Neural progenitor cell (in vitro differentiated cells): ENCODE data around the gene IL6ST.

Experiments
- EZH2phosphoT487 ChIP-seq: fragments of 200-600 bp; sonication (generic); IDR thresholded peaks from 2 replicates; pipeline ENCODE4 v1.6.1; 2017; ENCODE audit warnings: antibody characterized with exemption
- TF ChIP-seq, protein P1 (sequence below): fragments of 200-600 bp; sonication (generic); IDR thresholded peaks from 2 replicates; pipeline ENCODE4 v1.5.1; 2017; ENCODE audit warnings: antibody characterized with exemption, mild to moderate bottlenecking

DNA sequence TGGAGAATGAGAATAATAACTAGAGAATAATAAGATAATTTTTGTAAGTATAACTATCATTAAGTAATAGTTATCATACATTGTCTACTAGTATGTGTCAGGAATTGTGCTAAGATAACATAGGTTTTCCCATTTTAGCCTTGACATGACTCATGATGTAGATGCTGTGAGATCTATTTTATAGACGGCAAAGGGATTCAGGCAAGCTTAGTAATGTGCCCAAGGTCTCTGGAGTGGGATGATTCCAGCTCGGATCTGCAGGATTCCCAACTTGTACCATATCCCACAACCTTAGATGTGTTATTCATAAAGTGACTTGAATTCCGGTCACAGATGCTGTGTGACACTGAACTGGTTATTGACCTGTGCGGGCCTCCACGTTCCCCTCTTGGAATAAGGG is 92.1 kb downstream of the IL6ST start:
- TF ChIP-seq, protein P1, sequence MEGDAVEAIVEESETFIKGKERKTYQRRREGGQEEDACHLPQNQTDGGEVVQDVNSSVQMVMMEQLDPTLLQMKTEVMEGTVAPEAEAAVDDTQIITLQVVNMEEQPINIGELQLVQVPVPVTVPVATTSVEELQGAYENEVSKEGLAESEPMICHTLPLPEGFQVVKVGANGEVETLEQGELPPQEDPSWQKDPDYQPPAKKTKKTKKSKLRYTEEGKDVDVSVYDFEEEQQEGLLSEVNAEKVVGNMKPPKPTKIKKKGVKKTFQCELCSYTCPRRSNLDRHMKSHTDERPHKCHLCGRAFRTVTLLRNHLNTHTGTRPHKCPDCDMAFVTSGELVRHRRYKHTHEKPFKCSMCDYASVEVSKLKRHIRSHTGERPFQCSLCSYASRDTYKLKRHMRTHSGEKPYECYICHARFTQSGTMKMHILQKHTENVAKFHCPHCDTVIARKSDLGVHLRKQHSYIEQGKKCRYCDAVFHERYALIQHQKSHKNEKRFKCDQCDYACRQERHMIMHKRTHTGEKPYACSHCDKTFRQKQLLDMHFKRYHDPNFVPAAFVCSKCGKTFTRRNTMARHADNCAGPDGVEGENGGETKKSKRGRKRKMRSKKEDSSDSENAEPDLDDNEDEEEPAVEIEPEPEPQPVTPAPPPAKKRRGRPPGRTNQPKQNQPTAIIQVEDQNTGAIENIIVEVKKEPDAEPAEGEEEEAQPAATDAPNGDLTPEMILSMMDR, result no peak
- TF ChIP-seq EZH2phosphoT487, result no peak
